H9 (cell line): Measurements from ENCODE around the gene SECTM1. TPM values are rescaled to one million over a fixed set of nuclear protein-coding genes. Genes with fewer than 3 reads are reported as not detected.
A peak's percentile ranks its signal among the peaks of the same experiment; 100 is the strongest.

Experiments used
- DNase-seq: peaks from one replicate; pipeline ENCODE4 v3.0.0-alpha.2; 2017
- H2AFZ ChIP-seq: one replicate; pipeline ENCODE4 v1.6.1; 2013; ENCODE audit warnings: mild to moderate bottlenecking, low read length, control low read depth, moderate library complexity
- H2AK5ac ChIP-seq: 2 replicates; pipeline ENCODE4 v1.6.1; 2013; ENCODE audit warnings: low read length, control low read depth, mixed read lengths; ENCODE audit not compliant: insufficient read length
- H2BK120ac ChIP-seq: one replicate; pipeline ENCODE4 v1.6.1; 2013; ENCODE audit warnings: low read depth, mild to moderate bottlenecking, low read length, control low read depth, inconsistent platforms; ENCODE audit not compliant: poor library complexity, severe bottlenecking
- H2BK12ac ChIP-seq: 2 replicates; pipeline ENCODE4 v1.6.1; 2013; ENCODE audit warnings: low read length, control low read depth, mixed read lengths, low read depth; ENCODE audit not compliant: insufficient read length
- H2BK15ac ChIP-seq: 2 replicates; pipeline ENCODE4 v1.6.1; 2013; ENCODE audit warnings: low read depth, low read length, control low read depth
- H2BK20ac ChIP-seq: one replicate; pipeline ENCODE4 v1.6.1; 2013; ENCODE audit warnings: low read depth, mild to moderate bottlenecking, low read length, control low read depth, inconsistent platforms; ENCODE audit not compliant: poor library complexity, severe bottlenecking
- H2BK5ac ChIP-seq: 2 replicates; pipeline ENCODE4 v1.6.1; 2013; ENCODE audit warnings: low read length, control low read depth, mixed read lengths; ENCODE audit not compliant: insufficient read length
- H3K14ac ChIP-seq: 2 replicates; pipeline ENCODE4 v1.6.1; 2013; ENCODE audit warnings: low read length, control low read depth; ENCODE audit not compliant: insufficient read depth
- H3K18ac ChIP-seq: 2 replicates; pipeline ENCODE4 v1.6.1; 2013; ENCODE audit warnings: low read depth, mild to moderate bottlenecking, mixed read lengths, low read length, control low read depth; ENCODE audit not compliant: insufficient read length
- H3K23ac ChIP-seq: 2 replicates; pipeline ENCODE4 v1.6.1; 2013; ENCODE audit warnings: low read length, control low read depth, mixed read lengths, low read depth; ENCODE audit not compliant: insufficient read length
- H3K23me2 ChIP-seq: 2 replicates; pipeline ENCODE4 v1.6.1; 2013; ENCODE audit warnings: low read depth, mild to moderate bottlenecking, mixed read lengths, low read length, control low read depth; ENCODE audit not compliant: insufficient read length, poor library complexity, severe bottlenecking
- H3K27ac ChIP-seq: 2 replicates; pipeline ENCODE4 v1.5.1; 2013; ENCODE audit warnings: low read length, control low read depth, mixed read lengths, low read depth; ENCODE audit not compliant: insufficient read length
- H3K27me3 ChIP-seq: 2 replicates; pipeline ENCODE4 v1.6.1; 2013; ENCODE audit warnings: low read length, control low read depth, inconsistent platforms; ENCODE audit not compliant: insufficient read depth
- H3K4ac ChIP-seq: 2 replicates; pipeline ENCODE4 v1.6.1; 2013; ENCODE audit warnings: low read depth, mild to moderate bottlenecking, control low read depth, inconsistent platforms, low read length, moderate library complexity
- H3K4me1 ChIP-seq: 2 replicates; pipeline ENCODE4 v1.6.1; 2013; ENCODE audit warnings: low read length, control low read depth, inconsistent platforms; ENCODE audit not compliant: insufficient read depth
- H3K4me2 ChIP-seq: 2 replicates; pipeline ENCODE4 v1.6.1; 2013; ENCODE audit warnings: low read length, control low read depth, mixed read lengths; ENCODE audit not compliant: insufficient read length, insufficient read depth
- H3K56ac ChIP-seq: 2 replicates; pipeline ENCODE4 v1.6.1; 2013; ENCODE audit warnings: low read depth, mild to moderate bottlenecking, mixed read lengths, low read length, control low read depth; ENCODE audit not compliant: insufficient read length
- H3K79me1 ChIP-seq: 2 replicates; pipeline ENCODE4 v1.6.1; 2013; ENCODE audit warnings: low read depth, mild to moderate bottlenecking, moderate library complexity, low read length, control low read depth, inconsistent platforms; ENCODE audit not compliant: insufficient read depth, poor library complexity, severe bottlenecking
- H3K79me2 ChIP-seq: 2 replicates; pipeline ENCODE4 v1.6.1; 2013; ENCODE audit warnings: low read length, control low read depth, inconsistent platforms; ENCODE audit not compliant: insufficient read depth
- H3K9ac ChIP-seq: 2 replicates; pipeline ENCODE4 v1.6.1; 2013; ENCODE audit warnings: low read length, control low read depth, mixed read lengths; ENCODE audit not compliant: insufficient read length; ENCODE audit errors: extremely low read depth
- H3K9me3 ChIP-seq: one replicate; pipeline ENCODE4 v1.6.1; 2013; ENCODE audit warnings: low read depth, low read length, inconsistent platforms; ENCODE audit not compliant: control insufficient read depth
- H3T11ph ChIP-seq: one replicate; pipeline ENCODE4 v1.6.1; 2013; ENCODE audit warnings: mild to moderate bottlenecking, low read length, control low read depth, inconsistent platforms
- H4K20me1 ChIP-seq: one replicate; pipeline ENCODE4 v1.6.1; 2013; ENCODE audit not compliant: control insufficient read depth, insufficient read length, insufficient read depth
- H4K5ac ChIP-seq: 2 replicates; pipeline ENCODE4 v1.6.1; 2013; ENCODE audit warnings: low read depth, mild to moderate bottlenecking, mixed read lengths, low read length, control low read depth; ENCODE audit not compliant: insufficient read length
- H4K8ac ChIP-seq: replicated peaks from 2 replicates; pipeline ENCODE4 v1.6.1; 2013; ENCODE audit warnings: low read length, control low read depth, mixed read lengths, low read depth; ENCODE audit not compliant: insufficient read length
- H4K91ac ChIP-seq: 2 replicates; pipeline ENCODE4 v1.6.1; 2013; ENCODE audit warnings: low read depth, mild to moderate bottlenecking, moderate library complexity, mixed read lengths, low read length, control low read depth; ENCODE audit not compliant: insufficient read length
- H3K27ac Mint-ChIP-seq, 3 experiments: 2 replicates in 2 of 3; 3 replicates in 1 of 3; pipeline ENCODE4 v1.8.0; 2020 to 2021; ENCODE audit warnings: mixed read lengths in 3 of 3, mild to moderate bottlenecking in 1 of 3, moderate library complexity in 1 of 3
- H3K27me3 Mint-ChIP-seq: 2 replicates; pipeline ENCODE4 v1.8.0; 2021; ENCODE audit warnings: low read depth, mild to moderate bottlenecking, moderate library complexity, mixed read lengths
- H3K36me3 Mint-ChIP-seq, 3 experiments: 2 replicates in 2 of 3; 3 replicates in 1 of 3; pipeline ENCODE4 v1.8.0; 2020 to 2021; ENCODE audit warnings: low read depth in 3 of 3, mixed read lengths in 3 of 3; ENCODE audit not compliant: insufficient read depth in 1 of 3
- H3K4me1 Mint-ChIP-seq, 2 experiments: 2 replicates each; pipeline ENCODE4 v1.8.0; 2020; ENCODE audit warnings: mixed read lengths in 2 of 2
- H3K4me3 Mint-ChIP-seq, 2 experiments: 2 replicates in 1 of 2; 3 replicates in 1 of 2; pipeline ENCODE4 v1.8.0; 2020 to 2021; ENCODE audit warnings: mild to moderate bottlenecking in 2 of 2, mixed read lengths in 2 of 2, moderate library complexity in 1 of 2
- H3K9me3 Mint-ChIP-seq, 2 experiments: 2 replicates in 1 of 2; 3 replicates in 1 of 2; pipeline ENCODE4 v1.8.0; 2020; ENCODE audit warnings: mild to moderate bottlenecking in 2 of 2, mixed read lengths in 2 of 2, moderate library complexity in 1 of 2
- WGBS: extraction: QIAGEN DNeasy Blood & Tissue Kit; methylation state at CpG from one replicate; pipeline ENCODE4 v1.1.7; 2013; ENCODE audit warnings: missing lambda C conversion rate, low lambda C conversion rate, mixed read lengths; ENCODE audit not compliant: insufficient read length; ENCODE audit errors: extremely low coverage; 5-methylcytosine and 5-hydroxymethylcytosine counted together
- long read RNA-seq: library from polyadenylated mRNA; unstranded; transcript quantifications from one replicate; pipeline ENCODE4 v2.0.0, GENCODE V29; 2020
- total RNA-seq: library from RNA; stranded (reverse); gene quantifications from 2 replicates; pipeline ENCODE4 v1.2.1, GENCODE V29; 2021
- TF ChIP-seq, protein P1 (sequence below): fragments of 200-600 bp; sonication (generic); conservative IDR thresholded peaks from 3 replicates; pipeline ENCODE4 v1.8.0; 2021; ENCODE audit warnings: antibody characterized with exemption, mild to moderate bottlenecking

SECTM1 gene
- 0.28 and 0.70 TPM in 2 replicates for total RNA-seq
- long read RNA-seq, result 0 reads

DNA sequence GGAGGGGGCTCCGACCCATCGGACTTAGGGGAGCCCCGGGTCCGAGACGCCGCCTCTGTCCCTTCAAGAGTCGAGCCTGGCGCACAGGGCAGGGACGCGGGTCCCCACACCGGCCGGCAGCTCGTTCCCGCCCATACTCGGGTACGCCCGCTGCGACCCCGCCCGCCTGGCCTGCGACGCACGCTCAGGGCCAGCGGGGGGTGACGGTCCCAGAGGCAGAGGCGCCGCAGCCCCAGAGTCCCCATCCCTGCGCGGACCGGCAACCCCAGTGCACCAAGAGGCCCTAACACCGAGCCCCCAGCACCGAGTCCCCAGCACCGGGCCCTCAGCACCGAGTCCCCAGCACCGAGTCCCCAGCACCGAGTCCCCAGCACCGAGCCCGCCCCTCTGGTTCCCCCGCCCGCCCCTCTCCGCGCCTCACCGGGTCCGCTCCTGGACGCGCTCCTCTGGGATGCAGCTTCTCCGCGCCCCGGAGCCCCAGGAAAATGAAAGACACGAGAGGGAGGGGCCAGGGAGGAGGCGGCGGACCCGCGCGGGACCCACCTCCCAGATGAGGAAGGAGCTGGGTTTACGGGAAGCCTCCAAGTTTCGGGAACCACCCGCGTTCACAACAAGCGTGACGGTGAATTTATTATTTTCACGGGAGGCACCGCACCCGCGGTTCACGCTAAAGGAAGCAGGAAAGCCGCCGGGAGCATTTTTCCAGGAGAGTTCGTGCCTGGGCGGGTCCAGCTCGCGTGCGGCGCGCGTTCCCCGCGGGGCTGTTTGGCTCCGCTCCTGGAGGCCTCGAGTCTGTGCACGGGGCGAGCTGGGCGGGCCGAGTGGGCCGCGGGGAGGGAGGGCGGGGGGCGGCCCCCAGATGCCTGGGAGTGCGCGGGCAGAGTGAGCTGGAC is at the start of gene SECTM1:
SECTM1 (minus strand) TSS at position 488 of the 893 bp plus-strand sequence. CDS start 6,526 bp downstream, outside the sequence.
- no CpG with 5 or more reads among the region's 90 CpGs for WGBS
- H3K4me1 Mint-ChIP-seq, result peaks cover 11 to 29% of the 10 kb centered on the region in 2 experiments

More for the DNA sequence above, at the start of gene SECTM1:
- H3K79me1 ChIP-seq, result no peaks in the 10 kb centered on the region
- H4K8ac ChIP-seq, result no peak within 1 kb of the TSS
- H3K56ac ChIP-seq, result no peak within 1 kb of the TSS
- H4K20me1 ChIP-seq, result no peaks in the 10 kb centered on the region
- no peak within 1 kb of the TSS for H2BK20ac ChIP-seq
- H3K9ac ChIP-seq, result no peak within 1 kb of the TSS
- Mint-ChIP-seq H3K4me3 (peak within 1 kb of the TSS; percentile 44 to 71), H3K36me3 (no peaks in the 10 kb centered on the region; a peak in 1 of 7 replicates), H3K27me3 (peaks cover 99% of the 10 kb centered on the region), H3K27ac (no peak within 1 kb of the TSS), H3K9me3 (0 out of 5 replicates have a peak, but pooled peaks cover 0 to 3% of the 10 kb centered on the region in 2 experiments)
- peak within 1 kb of the TSS; percentile 30 for H3K4me2 ChIP-seq
- TF ChIP-seq, protein P1, sequence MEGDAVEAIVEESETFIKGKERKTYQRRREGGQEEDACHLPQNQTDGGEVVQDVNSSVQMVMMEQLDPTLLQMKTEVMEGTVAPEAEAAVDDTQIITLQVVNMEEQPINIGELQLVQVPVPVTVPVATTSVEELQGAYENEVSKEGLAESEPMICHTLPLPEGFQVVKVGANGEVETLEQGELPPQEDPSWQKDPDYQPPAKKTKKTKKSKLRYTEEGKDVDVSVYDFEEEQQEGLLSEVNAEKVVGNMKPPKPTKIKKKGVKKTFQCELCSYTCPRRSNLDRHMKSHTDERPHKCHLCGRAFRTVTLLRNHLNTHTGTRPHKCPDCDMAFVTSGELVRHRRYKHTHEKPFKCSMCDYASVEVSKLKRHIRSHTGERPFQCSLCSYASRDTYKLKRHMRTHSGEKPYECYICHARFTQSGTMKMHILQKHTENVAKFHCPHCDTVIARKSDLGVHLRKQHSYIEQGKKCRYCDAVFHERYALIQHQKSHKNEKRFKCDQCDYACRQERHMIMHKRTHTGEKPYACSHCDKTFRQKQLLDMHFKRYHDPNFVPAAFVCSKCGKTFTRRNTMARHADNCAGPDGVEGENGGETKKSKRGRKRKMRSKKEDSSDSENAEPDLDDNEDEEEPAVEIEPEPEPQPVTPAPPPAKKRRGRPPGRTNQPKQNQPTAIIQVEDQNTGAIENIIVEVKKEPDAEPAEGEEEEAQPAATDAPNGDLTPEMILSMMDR, result no peak
- H2BK5ac ChIP-seq, result no peak within 1 kb of the TSS
- peak; percentile 61 for DNase-seq
- peaks cover 10% of the 10 kb centered on the region; the same call in 1 of the 2 replicates for H3K27me3 ChIP-seq
- no peak within 1 kb of the TSS for H3K23ac ChIP-seq
- no peak within 1 kb of the TSS for H2BK12ac ChIP-seq
- H3K4ac ChIP-seq, result no peak within 1 kb of the TSS
- H4K91ac ChIP-seq, result no peak within 1 kb of the TSS
- H3T11ph ChIP-seq, result no peak within 1 kb of the TSS
- H2BK15ac ChIP-seq, result no peak within 1 kb of the TSS
- H3K79me2 ChIP-seq, result no peaks in the 10 kb centered on the region
- no peaks in the 10 kb centered on the region for H3K23me2 ChIP-seq
- H3K18ac ChIP-seq, result no peak within 1 kb of the TSS
- H3K9me3 ChIP-seq, result no peaks in the 10 kb centered on the region
- H2AK5ac ChIP-seq, result no peak within 1 kb of the TSS
- H4K5ac ChIP-seq, result no peak within 1 kb of the TSS
- no peak within 1 kb of the TSS for H2BK120ac ChIP-seq
- no peaks in the 10 kb centered on the region for H3K4me1 ChIP-seq
- no peak within 1 kb of the TSS for H3K27ac ChIP-seq
- H3K14ac ChIP-seq, result no peak within 1 kb of the TSS; the same call in 1 of the 2 replicates
- no peak within 1 kb of the TSS for H2AFZ ChIP-seq
